CD4-positive, alpha-beta T cell treated with Interleukin-6 at 100 ng/mL for 8 hours (primary cell): ENCODE results near the gene GRAMD4.

Experiments used
- DNase-seq: peaks from one replicate; pipeline ENCODE4 v3.0.0-alpha.2; 2020; ENCODE audit warnings: mixed read lengths, low spot score

GRAMD4 gene

DNA sequence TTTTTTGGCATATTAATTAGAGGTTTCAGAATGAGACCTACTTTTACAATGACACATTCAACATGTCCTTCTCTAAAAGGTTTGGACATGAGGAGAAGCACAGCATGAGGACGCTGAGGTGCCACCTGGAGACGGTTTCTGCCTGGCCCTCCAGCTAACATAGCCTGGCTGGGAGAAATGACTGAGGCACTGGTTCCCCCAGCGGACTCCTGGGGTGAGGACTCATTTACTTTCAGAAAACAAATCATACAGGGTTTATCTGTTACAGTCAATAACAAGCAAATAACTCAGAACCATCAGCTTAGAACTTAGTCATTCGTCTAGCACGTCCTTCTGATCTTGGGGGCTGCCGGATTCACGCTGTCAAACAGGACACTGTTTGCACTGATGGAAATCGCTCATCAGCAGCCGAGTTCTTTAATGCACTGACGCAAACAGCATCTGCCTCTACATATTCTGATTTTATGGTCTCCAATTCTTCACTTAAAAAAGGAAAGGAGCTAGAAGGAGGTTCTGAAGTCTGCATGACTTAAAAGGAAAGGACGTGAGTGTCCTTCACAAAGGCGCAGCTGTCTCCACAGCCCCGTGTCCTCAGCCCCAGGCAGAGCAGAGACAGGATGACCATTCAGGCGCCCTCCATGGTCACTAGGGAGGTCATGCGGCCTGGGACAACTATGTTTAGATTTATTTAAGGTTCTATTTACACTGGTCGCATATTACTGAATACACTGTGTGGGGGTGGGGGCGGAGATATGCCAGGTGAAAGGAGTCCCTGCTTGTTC is 73.6 kb downstream of the GRAMD4 start:
- DNase-seq: no peak

DNA sequence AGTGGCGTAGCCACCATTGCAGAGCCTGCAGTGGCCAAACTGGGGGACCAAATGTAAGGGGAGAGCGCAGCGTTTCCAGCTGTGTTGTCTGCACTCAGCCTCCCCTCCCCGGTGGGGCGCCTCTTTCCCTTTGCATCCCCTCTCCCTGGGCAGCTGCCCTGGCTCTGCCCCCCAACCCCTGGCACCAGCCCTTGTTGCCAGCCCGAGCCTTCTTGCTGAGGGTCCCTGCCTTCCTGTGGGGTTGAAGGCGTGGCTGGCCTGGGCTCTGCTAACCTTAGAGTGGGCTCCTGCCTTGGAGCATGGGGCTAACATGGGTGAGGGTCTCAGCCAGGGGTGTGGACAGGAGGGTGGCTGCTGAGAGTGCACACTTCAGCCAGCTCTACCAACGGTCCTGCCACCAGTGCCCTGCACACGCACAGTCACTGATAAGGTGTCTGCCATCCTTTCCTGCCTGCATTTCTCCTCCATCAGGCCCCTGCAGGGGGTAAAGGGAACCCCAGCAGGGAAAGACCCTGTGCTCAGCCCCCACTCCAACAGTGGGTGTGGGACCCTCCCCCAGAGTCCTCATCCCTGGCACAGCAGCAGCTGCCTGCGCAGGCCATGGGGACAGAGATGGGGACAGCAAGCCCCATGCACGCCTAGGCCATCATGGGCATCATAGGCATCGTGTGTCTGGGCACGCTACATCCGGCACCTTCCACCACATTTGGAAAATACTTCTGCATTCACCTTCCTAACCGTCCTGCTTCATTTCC is 74.4 kb downstream of the GRAMD4 start:
- DNase-seq: no peak

DNA sequence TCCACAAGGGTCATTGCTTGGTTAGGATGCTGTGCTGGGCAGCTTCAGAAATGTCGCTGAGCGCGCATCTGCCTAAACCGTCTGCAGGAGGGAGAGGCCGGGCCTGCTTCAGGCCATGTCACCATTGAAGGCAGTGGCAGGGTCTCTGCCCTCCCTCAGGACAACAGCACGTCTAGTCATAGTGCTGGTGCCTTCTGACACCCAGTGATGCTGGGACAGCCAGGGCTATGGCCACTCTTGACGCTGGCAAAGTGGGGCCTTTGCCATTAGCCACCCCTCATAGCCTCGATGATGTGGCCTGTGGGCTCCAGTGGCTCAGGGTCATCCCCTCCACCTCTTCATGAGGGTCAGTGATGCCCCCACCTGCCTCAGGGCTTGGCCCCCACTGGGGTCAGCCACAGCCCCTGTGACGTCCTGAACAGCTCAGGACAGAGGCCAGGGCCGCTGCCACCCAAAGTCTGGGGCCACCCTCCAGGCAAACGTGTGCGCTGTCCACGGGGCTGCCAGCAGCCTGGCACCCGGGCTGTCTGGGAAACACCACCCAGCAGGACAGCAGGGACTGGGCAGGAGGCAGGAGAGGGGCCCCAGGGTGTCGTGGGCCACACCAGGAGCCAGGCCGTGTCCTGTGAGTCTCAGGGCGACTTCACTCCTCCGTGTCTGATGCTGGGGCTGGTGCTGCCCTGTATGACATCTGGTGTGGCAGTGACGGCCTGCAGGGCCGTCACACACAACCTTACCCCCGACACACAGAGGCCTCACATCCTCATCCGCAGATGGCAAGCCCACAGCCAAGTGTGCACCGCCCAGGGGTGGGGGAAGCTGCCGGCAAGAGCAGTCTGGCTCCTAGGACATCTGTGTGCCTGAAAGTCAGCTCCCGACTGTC is 75.4 kb downstream of the GRAMD4 start:
- DNase-seq: no peak

DNA sequence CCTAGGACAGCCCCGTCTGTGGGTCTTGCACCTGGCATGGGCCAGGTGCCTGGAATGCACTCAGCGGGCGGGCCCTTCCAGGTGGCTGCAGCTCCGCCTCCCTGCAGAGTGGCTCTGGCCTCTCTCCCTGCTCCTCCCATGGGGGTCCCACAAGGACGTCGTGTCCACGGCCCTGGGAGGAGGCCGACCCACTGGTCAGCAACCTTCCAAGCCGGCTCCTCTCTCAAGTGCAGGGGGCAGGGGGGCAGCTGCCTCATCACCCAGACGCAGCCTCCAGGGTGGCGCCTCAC is 76.0 kb downstream of the GRAMD4 start:
- DNase-seq: no peak

DNA sequence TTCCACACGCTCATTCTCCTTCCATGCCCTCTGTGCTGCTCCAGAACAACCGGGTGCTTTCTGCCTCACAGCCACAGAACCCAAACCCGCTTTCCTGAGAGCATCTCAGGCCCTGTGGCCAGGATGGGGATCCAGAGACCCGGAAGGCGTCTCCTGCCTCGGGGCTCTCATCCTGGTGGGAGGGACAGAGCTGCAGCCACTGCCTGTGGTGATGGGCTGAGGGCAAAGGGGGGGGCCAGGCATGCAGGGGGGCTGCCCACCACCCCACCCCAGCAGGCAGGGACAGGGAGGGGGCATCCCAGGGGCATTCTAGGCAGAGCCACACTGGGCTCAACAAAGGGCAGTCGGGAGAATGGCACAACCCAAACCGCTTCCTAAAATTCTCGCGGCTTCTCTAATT is 76.4 kb downstream of the GRAMD4 start:
- no peak for DNase-seq

DNA sequence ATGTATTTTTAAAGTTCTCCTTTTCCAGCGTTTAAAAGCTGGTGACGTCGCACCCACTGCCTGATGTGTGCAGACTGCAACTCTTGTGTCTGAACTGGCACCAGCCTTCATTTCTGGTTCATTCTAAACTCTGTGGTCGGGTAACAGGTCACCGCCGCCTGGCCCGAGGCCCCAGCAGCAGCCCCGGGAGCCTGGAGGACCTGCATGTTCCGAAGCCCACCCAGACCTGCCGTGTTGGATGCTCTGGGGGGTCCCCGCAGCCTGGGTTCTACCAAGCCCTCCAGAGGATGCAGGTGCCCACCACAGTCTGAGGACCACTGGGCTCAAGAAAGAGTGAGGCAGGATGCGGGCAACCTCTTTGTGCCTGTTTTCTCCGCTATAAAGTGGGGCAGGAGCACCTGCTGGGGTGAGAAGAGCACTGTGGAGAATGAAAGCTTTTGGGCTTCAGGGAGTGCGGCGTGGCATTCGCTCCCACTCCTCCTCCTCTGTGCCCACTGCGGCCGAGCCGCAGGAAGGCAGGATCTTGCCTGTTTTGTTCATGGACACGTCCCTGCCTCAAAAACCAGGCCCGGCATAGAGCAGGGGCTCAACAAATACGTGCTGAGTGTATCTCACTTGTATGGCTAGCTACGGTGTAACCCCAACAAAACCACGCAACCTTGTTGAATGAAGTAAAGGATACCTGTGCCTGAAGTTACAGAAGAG is 77.8 kb downstream of the GRAMD4 start:
- no peak for DNase-seq

DNA sequence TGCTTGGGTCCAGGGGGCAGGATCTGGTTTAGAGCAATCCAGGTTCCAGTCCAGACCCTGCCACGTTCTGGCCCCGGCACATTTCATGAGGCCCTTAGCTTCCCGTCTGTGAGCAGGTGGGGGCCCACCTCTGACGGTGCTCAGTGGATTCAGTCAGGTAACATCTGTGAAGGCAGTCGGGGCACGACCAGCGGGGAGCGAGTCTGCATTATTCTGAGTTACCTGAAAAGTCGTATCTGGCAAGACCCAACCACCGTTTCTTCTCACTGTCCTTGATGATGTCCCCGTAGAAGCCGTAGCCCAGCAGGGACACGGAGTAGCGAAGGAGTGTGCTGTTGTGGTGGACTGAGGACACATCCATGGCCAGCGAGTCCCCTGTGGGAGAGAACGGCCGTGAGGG is 78.9 kb downstream of the GRAMD4 start:
- DNase-seq: no peak

DNA sequence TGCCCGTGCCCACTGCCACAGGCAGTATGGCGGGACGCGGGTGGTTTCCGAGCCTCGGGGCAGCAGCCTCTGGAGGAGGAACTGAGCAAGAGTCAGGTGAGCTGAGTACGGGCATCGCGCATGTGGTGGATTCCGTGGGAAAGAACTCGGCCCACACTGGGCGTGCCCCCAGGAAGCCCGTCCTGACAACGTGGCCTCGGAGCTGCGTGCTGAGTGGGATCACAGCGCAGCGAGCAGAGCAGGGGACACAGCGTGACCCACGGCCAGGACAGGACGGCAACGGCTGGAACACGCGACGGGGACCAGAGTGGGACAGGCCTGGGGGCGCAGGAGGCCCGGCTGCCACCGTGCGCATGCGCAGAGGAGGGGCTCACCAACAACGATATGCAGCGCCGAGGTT is 81.1 kb downstream of the GRAMD4 start:
- DNase-seq: no peak

DNA sequence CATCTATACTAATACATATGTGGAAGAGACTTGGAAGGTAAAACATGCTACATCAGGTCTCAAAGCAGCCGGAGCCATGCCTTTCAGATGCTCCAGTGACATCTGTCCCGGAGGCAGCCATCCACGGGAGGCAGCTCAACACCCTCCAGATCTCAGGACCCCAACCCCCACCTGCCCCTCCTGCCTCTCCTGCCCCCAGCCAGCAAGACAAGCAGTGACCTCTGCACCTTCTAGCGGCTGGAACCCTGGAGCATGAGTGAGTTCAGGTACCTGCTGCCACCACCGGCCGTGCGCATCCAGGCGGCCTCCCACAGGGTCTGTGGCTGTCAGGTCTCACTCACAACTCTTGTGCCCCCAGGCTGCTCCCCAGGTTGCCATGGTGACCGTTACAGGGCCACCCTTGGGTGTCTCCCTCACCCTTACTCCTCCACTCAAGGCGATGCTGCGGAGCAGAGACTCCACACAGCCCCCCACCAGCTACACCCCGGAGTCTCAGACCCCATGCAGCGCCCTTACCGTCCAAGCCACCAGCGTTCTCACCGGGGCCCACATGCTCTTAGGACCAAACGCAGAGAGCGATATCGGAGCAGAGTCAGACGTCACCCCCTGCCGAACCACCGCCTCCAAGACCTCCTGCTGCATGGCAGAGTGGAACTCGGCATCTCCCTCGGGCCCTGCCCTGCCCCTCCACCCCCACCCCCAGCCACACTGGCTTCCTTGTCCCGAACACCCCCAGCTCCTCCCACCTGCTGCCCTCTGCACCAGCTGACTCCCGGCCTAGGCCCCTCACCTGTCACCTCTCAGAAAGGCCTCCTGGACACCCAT is 83.2 kb downstream of the GRAMD4 start:
- no peak for DNase-seq

DNA sequence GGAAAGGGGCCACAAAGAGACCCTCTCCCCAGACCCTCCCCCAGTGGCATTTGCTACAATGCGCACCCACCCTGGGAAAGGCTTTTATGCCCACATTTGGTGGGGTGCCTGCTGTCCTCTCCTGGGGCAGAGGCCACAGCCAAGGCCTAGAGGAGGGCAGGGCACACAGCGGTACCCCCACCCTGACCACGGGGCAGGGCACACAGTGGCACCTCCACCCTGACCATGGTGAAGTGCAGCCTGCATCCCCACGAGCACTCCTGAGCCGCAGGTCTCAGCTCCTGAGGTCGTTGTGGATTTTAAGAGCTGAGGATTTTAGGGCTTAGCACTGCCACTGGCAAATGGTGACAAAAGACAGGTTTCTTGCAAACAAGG is 83.8 kb downstream of the GRAMD4 start:
- no peak for DNase-seq

DNA sequence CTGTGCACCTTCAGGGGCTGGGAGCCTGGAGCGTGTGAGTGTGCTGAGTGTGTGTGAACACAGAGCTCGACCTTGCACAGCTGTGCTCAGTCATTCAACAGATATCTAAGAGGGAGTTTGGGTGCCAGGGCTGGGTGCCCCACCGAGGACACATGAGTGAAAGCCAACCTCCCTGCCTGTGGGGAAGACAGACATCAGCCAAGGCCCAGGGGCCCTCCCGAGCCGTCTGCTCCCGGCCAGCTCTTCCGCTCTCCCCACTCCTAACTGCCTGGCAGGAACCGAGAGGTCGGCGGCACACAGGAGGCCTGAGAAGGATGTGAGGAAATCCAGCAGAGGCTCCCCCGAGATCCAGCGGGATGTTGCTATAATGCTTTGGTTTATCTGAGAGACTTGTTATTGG is 85.9 kb downstream of the GRAMD4 start:
- DNase-seq: no peak

DNA sequence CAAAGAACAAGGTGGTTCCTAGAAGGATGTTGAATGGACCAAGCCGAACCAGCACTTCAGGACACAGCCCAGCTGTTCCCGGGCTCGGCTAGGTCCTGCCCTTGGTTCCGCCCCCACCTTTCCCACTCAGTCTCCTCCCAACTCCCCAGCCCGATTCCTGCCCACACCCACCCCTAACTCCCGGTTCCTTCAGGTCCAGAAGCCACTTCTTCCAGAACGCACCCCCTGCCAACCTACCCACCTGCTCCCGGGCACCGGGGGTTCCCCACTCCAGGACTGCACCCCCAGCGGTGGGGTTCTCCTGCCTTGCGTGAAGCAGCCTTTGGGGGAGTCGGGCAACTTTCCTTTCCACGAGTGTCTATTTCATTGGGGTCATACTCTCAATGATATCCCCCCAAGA is 87.1 kb downstream of the GRAMD4 start:
- no peak for DNase-seq

DNA sequence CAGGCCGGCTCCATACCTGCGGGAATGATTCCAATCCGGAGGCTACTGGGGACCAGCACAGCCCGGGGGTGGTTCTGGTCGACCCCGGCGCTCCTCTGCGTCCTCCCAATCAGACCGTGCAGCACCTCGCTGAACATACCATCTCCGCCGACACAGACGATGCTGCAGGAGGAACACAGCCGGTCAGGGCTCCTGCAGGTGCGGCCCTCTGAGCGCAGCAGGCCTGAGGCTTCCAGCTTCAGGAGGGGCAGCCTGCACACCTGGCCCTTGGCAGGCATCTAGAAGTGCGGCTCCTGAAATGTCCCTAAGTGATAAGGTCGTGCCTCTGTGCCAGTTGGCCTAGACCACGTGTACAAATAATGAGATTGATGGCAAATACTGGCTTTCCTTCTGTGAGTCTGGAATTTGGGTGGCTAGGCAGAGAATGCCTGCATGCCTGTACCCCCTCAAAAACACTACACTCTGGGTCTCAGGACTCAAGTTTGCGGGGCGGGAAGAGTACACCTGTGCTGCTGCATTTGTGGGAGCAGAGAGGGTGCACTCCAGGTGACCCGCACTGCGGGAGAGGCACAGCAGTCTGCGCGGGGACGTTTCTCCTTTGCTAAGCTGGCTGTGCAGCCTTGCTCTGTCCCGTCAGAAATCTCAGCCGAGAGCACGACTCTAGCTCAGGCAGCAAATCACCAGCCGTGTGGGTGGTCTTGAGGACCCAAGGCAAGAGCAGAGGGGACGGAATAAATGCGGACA is 87.8 kb downstream of the GRAMD4 start:
- DNase-seq: no peak

DNA sequence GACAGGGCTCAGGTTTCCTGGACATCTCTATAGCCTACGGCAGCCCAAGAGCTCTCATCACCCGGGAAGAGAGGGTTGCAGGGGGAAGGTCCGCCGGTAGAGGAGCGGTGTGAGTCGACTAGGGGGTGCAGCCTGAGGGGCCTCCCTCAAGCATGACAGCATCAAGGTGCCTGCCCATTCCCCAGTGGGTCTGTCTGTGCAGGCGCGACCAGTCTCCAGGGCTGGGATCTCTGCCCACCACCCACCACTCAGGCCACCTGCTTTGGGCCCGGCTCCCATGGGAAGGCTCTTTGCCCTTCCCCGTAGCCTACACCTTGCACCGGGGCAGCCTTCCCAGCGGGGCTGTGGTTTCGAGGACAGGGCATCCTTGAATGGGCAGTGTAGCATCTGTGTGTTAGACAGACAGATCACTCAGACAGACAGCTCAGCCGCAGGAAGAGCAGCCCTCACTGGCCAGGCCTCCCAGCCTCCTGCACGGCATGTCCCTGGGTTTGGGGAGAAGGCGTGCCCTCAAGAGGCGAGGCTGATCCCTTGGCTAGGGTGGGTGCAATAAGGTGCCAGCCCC is 88.7 kb downstream of the GRAMD4 start:
- DNase-seq: no peak

DNA sequence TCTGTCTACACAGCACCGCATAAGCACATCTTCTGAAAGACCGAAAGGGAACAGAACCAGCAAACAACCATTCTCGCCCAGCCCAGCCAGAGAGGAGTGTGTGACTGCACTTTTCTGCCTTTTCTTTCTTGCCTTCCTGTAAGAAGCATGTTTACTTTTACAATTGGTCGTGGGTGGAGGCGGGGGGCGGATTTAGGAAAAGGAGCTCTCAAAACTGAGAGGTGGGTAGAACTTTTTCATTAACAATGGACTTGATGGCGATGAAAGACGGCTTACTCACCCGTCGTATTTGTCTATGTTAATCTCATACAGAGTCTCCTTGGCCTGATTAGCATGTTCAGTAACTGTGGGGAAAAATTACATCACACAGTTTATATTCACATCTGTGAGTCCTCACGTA is 90.6 kb downstream of the GRAMD4 start:
- no peak for DNase-seq

DNA sequence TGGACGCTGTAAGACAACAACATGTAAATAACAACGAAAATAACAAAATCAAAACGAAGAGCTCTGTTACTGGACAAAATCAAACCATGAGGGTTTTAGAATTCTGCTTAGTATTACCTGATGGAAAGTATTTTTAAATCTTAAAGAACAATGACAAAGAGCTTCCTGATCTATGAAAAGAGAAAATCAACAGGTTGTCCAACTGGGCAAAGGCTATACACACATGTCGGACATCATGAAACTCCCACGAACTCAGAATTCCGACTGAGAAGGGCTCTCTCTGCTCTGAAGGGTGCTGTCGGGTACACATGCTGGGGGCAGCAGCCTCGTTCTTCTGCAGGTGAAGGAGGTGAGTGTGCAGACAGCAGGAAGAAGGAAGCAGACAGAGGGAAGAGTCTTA is 92.1 kb downstream of the GRAMD4 start:
- no peak for DNase-seq

DNA sequence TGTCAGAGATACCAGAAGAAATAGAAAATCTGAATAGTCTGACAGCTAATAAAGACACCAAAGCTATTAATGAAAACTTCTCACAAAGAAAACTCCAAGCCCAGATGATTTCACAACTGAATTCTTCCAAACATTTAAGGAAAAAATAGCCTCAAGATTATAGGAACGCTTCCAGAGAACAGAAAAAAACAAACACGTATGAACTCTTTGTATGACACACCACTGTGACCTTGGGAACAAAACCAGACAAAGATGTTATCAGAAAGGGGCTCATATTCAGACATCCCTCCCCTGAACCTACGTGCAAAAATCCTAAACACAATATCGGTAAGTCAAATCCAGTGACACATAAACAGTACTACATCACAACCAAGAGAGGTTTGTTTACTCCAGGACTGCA is 94.4 kb downstream of the GRAMD4 start:
- no peak for DNase-seq

DNA sequence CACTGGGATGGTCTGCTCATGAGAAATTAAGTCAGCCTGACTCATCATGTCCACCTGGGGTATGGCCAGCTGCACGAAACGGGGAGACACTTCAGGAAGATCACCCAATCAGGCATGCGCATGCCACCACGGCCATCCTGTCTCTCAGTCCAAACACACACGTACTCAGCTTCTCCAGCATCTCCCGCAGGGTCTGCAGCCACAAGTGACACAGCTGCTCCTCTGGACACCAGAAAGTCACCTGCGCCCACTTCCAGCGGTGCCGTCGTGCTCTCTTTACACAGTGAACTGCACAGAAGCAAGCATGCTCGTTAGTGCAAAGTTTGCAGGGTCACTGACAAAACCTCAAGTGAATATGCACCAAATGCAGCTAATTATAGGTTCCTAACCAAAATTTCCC is 99.7 kb downstream of the GRAMD4 start:
- DNase-seq: no peak

DNA sequence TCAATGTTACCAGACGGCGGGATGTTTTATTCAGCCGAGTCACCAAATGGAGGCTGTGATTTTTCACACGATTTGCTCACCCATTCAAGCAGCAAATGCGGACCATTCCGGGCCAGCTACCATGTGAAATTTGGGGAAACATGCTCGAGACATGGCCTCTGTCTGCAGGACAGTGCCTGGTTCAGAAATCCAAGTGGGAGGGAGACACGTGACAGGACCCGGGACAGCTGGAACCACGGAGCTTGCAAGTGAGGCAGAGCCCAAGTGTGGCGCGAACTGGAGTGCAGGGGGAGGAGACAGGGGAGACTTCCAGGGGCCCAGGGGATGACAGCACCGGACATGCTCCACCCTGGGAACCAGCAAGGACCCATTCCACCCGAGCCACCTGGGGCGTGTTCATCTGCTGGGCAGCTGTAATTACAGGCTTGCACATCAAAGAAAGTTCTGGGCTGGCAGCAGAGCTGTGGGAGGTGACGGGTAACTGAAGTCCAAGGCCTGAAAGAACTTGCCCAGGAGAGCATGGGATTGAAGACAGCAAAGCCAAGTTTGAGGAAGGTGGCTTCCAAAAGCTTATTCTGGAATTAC is 101.4 kb downstream of the GRAMD4 start:
- no peak for DNase-seq

DNA sequence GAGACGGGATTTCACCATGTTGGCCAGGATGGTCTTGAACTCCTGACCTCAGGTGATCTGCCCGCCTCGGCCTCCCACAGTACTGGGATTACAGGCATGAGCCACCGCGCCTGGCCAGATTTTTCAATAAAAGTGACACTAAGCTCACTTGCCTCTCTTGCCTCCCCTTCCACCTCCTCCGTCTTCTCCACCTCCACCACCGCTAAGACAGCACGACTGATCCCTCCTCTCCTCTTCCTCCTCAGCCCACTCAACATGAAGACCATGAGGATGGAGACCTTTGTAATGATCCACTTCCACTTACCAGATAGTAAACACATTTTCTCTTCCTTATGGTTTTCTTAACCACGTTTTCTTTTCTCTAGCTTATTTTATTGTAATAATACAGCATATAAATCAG is 103.7 kb downstream of the GRAMD4 start:
- no peak for DNase-seq
